Measurements from ENCODE around the gene ZNF860. TPM values are rescaled to one million over a fixed set of nuclear protein-coding genes. Genes with fewer than 3 reads are reported as not detected.

The ZNF860 gene
- total and polyA plus RNA-seq, 2 donors (not counting 3 experiments of a cell fraction or from before 2014, with no cell fraction given), result 0.19 to 0.73 TPM

GRCh38 chr3:32026593-32026992 is 45.0 kb downstream of the ZNF860 start:
- intact Hi-C loops (cut with micrococcal nuclease) (no loop called here), dilution Hi-C loops (cut with MboI; ENCODE audit: extremely low pct_ligation_motif_present, low sequenced_read_pairs) (no loop called here)
- H3K4me1 ChIP-seq (ENCODE audit: control insufficient read depth, extremely low read depth, insufficient read depth, low read length), result no peaks in the 10 kb centered on the region
- no peaks in the 10 kb centered on the region for H3K36me3 ChIP-seq (ENCODE audit: control insufficient read depth in 2 of 2, extremely low read depth in 1 of 2, insufficient read depth in 2 of 2, low read length in 2 of 2)
- no peak overlapping the region for H3K4me3 ChIP-seq (replicated peaks in 1 of 3; ENCODE audit: insufficient read depth in 1 of 3, low read depth in 1 of 3, low read length in 3 of 3)
- TF ChIP-seq, protein P1, sequence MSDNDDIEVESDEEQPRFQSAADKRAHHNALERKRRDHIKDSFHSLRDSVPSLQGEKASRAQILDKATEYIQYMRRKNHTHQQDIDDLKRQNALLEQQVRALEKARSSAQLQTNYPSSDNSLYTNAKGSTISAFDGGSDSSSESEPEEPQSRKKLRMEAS (IDR thresholded peaks at IDR 0.05; ENCODE audit: insufficient read depth, insufficient read length), result no peak
- no peak for TF ChIP-seq FOS (IDR thresholded peaks at IDR 0.05; ENCODE audit: borderline replicate concordance, insufficient read depth, low read length)
- TF ChIP-seq, protein P2, sequence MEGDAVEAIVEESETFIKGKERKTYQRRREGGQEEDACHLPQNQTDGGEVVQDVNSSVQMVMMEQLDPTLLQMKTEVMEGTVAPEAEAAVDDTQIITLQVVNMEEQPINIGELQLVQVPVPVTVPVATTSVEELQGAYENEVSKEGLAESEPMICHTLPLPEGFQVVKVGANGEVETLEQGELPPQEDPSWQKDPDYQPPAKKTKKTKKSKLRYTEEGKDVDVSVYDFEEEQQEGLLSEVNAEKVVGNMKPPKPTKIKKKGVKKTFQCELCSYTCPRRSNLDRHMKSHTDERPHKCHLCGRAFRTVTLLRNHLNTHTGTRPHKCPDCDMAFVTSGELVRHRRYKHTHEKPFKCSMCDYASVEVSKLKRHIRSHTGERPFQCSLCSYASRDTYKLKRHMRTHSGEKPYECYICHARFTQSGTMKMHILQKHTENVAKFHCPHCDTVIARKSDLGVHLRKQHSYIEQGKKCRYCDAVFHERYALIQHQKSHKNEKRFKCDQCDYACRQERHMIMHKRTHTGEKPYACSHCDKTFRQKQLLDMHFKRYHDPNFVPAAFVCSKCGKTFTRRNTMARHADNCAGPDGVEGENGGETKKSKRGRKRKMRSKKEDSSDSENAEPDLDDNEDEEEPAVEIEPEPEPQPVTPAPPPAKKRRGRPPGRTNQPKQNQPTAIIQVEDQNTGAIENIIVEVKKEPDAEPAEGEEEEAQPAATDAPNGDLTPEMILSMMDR (IDR thresholded peaks at IDR 0.05; ENCODE audit: extremely low read depth in 1 of 2, insufficient read depth in 1 of 2, low read depth in 1 of 2, low read length in 2 of 2), result no peak
- no peak for TF ChIP-seq MYC (IDR thresholded peaks at IDR 0.05; ENCODE audit: low read depth, low read length)
- TF ChIP-seq JUN (IDR thresholded peaks at IDR 0.05; ENCODE audit: borderline replicate concordance, insufficient read depth, insufficient read length, low read depth), result no peak
- no peak for TF ChIP-seq GATA2 (IDR thresholded peaks at IDR 0.05; ENCODE audit: insufficient read depth, insufficient read length, low read depth, low read length)
- TF ChIP-seq POLR2AphosphoS5 (IDR thresholded peaks at IDR 0.05; ENCODE audit: insufficient read depth, low read depth, low read length), result no peak
- TF ChIP-seq POLR2A (IDR thresholded peaks at IDR 0.05; ENCODE audit: low read depth, low read length), result no peak
- TF ChIP-seq EZH2 (IDR thresholded peaks at IDR 0.05; ENCODE audit: borderline replicate concordance, low read depth, low read length, severe bottlenecking), result no peak
- POLR2A ChIA-PET, result no interaction called here
- H3K9me1 ChIP-seq (replicated peaks; ENCODE audit: control insufficient read depth, extremely low read depth, insufficient read depth, low read length), result no peaks in the 10 kb centered on the region
- FAIRE-seq (no peak), DNase-seq (ENCODE audit: low read depth, low spot score) (no peak)
- no peaks in the 10 kb centered on the region for H4K20me1 ChIP-seq (replicated peaks; ENCODE audit: control insufficient read depth, extremely low read depth, insufficient read depth, low read length)
- no peaks in the 10 kb centered on the region for H3K79me2 ChIP-seq (ENCODE audit: control insufficient read depth, insufficient read depth, low read length)
- no peak overlapping the region for H2AFZ ChIP-seq (ENCODE audit: low read depth, low read length)
- H3K27ac ChIP-seq (ENCODE audit: insufficient read depth, low read depth, low read length), result no peak overlapping the region
- H3K9me3 ChIP-seq (replicated peaks; ENCODE audit: control insufficient read depth, insufficient read depth, low read length), result no peaks in the 10 kb centered on the region
- CTCF ChIA-PET, result interaction anchor here (1.3 kb wide), 1 partner anchor 117 kb away, joined by 4 read pairs; no protein-coding TSS in a partner anchor
- no peaks in the 10 kb centered on the region for H3K27me3 ChIP-seq (ENCODE audit: control insufficient read depth in 2 of 2, insufficient read depth in 2 of 2, low read length in 2 of 2)
- no peak overlapping the region for H3K9ac ChIP-seq (replicated peaks; ENCODE audit: extremely low read depth, insufficient read depth, low read length)
- no peak overlapping the region for H3K4me2 ChIP-seq (ENCODE audit: insufficient read depth, low read length)
- no TSS peak for BruUV-seq (replicated peaks)

Measured in endothelial cell of umbilical vein (primary cell).